NCI-H526 treated with DMSO at 0.1 percent for 48 hours (cell line): Measurements from ENCODE around the gene GPS1.
A peak's percentile ranks its signal among the peaks of the same experiment; 100 is the strongest.

Source experiments
- DNase-seq: peaks from one replicate; lab custom pipeline; 2025; lab: John Stamatoyannopoulos, UW

GPS1 gene

DNA sequence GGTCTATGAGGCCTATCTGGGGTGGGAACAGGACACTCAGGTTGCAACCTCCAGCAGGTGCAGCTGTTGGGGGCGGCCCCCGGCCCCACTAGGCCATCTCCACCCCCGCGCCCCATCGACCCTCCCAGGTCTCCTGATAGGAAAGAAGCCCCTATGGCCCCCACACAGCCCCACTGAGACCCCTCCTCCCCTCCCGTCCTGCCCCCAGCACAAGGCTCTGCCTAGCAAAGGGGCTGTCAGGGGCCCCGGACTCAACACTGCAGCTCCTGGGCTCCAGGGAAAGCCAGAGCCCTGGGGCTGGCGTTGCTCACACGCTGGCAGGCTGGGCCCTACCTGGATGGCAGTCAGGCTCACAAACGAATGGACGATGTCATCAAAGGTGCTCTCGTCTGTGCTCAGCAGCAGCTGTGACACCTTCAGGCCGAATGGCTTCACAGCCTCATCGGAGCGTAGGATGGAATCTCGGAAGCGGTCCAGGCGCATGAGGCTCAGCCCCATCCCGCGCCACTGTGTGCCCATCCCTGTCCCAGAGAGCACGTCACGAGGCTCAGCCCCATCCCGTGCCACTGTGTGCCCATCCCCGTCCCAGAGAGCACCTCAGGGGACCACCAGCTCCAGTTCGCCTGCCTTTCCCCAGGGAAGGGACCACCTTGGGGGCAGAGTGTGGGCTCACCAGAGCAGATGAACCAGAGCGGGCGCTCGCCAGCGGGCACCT, 39.0 kb downstream of the GPS1 start:
- no peak for DNase-seq

- no peak for DNase-seq
Observed at GRCh38 chr17:82091264-82092066, 39.8 kb downstream of the GPS1 start.

GRCh38 chr17:82092094-82092586, 40.4 kb downstream of the GPS1 start:
- no peak for DNase-seq

- no peak for DNase-seq
Observed at GRCh38 chr17:82092628-82092994, 40.9 kb downstream of the GPS1 start.

DNA sequence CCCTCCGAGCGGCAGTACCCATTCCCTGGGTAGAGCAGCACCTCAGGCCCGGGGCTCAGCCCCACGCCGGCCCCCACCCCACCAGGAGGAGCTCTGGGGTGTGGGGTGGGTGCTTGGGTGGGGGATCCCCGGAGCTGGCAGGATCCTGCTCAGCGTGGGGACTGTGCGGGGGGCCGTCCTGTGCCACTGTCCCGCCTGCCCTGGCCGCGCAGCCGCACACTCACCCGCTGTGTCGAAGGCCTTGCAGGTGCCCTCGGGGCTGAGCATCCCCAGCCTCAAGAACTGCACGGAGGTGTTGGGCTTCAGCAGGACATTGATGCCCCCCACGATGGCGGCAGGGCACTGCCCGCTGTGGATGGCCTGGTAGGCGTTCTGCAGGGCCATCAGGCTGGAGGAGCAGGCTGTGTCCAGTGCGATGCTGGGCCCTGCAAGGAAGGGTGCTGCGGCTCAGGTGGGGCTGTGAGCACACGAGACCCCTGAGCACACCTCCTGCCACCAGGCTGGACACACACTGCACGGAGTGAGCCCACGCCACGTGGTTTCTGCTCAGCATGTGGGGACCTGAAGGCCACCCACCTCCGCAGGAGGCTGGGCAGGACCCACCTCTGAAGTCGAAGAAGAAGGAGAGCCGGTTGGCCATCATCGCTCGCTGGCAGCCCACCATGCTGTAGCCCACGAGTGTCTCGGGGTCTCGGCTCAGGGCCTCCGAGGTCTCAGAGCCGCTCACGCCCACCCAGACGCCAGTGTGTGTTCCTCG, 41.5 kb downstream of the GPS1 start:
- DNase-seq: no peak

DNA sequence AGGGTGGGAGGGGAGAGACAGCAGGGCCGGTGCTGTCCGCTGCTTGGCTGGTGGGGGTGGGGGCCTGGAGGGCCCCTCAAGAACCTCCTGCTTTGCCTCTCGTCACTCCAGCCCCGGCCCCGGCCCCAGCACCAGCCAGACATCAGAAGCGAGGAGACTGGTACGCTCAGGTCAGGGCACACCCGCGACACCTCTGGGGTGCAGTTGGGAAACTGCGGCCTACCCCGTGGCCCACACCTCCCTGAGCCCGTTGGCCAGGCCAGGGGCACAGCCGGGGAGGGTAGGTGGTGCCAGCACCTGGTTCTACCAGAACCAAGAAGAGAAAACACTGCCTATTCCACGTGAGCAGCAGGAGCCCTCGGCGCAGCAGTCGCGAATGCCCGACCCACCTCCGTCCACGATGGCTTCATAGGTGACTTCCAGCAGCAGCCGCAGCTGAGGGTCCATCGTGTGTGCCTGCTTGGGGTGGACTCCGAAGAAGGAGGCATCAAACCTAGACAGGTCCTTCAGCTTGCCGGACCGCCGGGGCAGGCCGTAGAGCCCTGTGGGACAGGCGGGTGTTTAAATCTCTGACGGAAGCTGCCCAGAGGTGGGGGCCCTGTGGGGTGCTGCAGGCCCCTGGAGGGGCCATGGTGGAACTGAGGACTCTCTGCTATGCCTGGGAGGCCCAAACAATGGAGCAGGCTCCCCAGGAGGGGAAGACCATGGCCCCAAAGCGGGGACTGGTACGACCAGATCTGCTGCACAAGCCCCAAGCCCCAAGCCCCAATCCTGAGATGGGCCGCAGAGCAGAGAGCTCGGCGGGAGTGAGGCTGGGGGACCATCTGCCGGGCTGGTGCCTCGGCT, 43.5 kb downstream of the GPS1 start:
- DNase-seq: no peak

DNA sequence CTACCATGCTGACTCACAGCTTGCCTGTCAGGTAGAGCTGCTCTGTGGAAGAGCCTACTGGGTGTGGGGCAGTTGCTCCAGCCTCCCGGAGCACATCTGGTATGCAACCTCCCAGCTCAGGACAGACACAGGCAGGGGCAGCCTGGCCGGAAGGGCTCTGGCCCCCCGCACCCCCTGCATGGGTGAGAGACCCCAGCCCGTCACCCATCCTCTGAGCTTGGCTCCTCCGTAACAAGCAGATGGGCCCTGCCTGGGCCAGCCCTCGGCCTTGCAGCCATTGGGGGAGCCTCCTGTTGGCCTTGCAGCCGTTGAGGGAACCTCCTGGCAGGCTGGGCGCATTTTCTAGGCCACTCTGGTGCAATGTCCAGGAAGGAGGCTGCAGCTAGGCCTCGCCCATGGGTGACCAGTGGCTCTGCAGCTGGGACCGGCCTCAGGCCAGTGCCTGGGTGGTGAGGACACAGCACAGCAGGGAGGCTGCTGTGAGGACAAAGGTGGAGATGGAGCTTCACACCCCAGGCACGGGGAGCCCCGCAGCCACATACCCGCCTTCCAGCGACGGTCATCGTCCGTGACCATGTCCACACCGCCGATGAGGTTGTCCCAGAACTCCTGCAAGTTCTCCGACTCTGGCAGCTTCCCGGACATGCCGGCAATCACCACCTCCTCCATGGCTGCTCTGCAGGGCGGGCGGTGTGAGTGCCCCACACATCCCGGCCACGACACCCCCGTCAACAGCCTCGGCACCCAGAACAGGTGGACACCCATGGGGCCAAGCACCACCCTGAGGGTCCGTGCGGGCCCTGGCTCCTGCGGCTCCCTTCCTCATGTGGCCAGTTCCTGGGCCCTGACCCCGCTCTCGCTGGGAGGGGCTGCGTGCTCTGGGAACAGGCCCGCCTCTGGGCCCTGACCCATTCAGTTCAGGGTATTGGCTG, 44.3 kb downstream of the GPS1 start:
- DNase-seq: no peak

DNA sequence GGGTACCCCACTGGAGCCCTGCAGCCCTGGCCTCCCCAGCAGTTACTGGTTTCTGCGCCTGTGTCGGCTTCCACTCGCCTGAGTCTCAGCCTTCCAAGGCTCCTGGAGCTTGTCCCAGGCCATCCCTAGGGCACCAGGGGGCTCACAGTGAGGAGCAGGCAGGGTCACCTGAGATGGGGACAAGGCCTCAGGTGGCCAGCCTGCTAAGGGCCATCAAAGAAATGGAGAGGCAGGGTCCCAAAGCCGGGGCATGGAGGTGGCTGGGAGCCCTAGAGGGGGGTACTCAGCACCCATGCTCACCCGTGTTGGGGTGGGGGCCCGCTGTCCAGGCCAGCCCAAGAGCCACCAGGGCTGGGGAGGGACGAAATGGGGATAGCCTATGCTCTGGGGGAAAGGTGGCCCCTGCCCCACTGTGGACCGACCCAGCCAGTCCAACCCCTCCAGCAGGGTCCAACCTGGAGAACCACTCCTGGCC, 45.0 kb downstream of the GPS1 start:
- DNase-seq: no peak

GRCh38 chr17:82097184-82097918, 45.7 kb downstream of the GPS1 start:
- DNase-seq: no peak

- no peak for DNase-seq
Observed at GRCh38 chr17:82097919-82098168, 46.1 kb downstream of the GPS1 start.

- DNase-seq: peak; percentile 82
Observed at GRCh38 chr17:82098169-82098938, 46.7 kb downstream of the GPS1 start, which contains the start of gene FASN. Gene FASN, minus strand, starts transcription at chr17:82098236. Its CDS starts 1,791 bp downstream, at chr17:82096445.

GRCh38 chr17:82098939-82099763, 47.5 kb downstream of the GPS1 start:
- DNase-seq: peak; percentile 60

DNA sequence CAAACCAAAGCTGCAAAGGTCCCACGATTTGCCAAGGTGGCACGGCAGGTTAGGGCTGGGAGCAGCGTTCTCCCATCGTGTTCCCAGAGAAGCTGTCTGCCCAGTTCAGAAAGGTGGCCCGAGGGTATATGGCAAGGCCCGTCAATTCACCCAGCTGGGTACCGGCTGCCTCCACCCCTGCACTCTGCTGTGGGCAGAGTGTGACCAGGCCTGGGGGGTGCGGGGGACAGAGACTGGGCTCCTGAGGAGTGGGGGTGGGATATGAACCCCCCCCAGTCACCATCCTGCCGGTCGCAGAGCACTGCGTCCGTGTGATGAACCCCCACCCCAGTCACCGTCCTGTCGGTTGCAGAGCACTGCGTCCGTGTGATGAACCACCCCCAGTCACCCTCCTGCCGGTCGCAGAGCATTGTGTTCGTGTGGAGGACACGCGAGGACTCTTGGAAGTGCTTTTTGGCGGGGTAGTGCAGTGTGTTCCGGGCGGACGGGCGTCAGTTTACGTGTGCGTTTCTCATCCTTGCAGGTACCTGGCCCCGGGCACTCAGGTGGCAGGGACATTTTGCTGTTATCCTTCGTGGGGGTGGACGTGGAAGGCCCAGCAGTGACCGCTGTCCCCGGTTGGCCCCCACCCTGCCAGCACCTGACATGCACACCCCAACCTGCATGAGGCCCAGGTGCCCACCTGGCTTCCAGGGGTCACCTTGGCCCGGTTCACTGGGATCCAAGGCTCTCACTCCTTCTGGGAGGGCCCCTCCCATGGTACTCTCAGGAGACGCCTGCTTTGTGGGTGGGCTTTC, 49.0 kb downstream of the GPS1 start:
- DNase-seq: no peak

GRCh38 chr17:82101301-82101715, 49.6 kb downstream of the GPS1 start:
- no peak for DNase-seq

DNA sequence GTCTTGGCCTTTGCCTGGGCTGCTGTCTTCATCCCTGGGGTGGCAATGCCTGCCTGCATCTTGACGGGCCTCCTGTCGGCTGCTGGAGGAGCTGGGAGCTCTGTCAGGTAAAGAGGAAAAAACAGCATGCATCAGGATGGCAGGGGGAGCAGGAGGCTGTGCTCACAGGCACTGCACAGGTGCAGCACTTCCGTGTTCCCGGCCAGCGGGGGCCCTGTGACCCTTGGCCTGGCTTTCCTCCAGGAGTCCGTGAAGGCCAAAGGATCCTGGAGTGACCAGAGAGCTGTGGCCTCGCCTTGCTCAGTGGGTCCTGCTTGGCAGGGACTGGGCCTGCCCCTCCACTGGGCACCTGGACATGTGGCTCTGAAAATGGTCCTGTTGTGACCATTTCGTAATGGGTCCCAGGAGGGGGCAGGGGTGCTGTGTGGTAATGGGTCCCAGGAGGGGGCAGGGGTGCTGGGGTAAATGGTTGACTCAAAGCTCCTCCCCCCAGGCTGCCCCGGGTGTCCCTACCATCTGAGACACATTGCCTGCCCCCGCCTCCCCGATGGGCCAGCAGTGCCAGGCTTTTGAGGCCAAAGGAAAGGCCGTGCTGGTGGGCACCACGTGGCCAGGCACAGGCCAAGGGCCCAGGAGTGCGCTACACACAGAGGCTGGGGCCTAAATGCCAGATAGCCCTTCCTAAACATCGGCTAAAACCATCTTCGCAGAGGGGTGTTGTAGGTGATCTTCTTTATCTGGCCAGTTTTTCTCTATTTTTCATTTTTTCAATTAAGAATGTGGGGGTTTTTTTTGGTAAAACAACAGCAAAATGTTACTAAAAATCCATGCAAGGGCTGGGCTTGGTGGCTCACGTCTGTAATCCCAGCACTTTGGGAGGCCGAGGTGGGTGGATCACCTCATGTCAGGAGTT, 50.3 kb downstream of the GPS1 start:
- DNase-seq: no peak
